ENCODE data around the gene MCM10. TPM values are rescaled to one million over a fixed set of nuclear protein-coding genes. Genes with fewer than 3 reads are reported as not detected.
A peak's percentile ranks its signal among the peaks of the same experiment; 100 is the strongest.

The MCM10 gene
- total and polyA plus RNA-seq, 7 donors: 0.14 to 3.2 (median 0.83) TPM; not detected in 2

GRCh38 chr10:13184730-13185514, 23.6 kb downstream of the MCM10 start:
- intact Hi-C loops (cut with DNase I): no loop called here
- peaks cover 0 to 16% (median 4%) of the 10 kb centered on the region in 4 donors for H3K4me1 ChIP-seq
- H3K36me3 ChIP-seq: no peaks in the 10 kb centered on the region
- 94 to 97% methylated on average over 5 of the region's 5 CpGs for WGBS, 2 donors
- H3K9me3 ChIP-seq: no peaks in the 10 kb centered on the region
- H3K27ac ChIP-seq: peak overlapping the region in 1 of 4 donors; percentile 61
- H3K4me3 ChIP-seq: no peak overlapping the region
- H3K27me3 ChIP-seq: no peaks in the 10 kb centered on the region
- peak; percentile 69 for DNase-seq
- TF ChIP-seq EP300 (IDR thresholded peaks at IDR 0.05) (no peak), CTCF (IDR thresholded peaks at IDR 0.05) (no peak), POLR2AphosphoS5 (IDR thresholded peaks at IDR 0.05) (peak in 1 of 4 donors; percentile 2)

DNA sequence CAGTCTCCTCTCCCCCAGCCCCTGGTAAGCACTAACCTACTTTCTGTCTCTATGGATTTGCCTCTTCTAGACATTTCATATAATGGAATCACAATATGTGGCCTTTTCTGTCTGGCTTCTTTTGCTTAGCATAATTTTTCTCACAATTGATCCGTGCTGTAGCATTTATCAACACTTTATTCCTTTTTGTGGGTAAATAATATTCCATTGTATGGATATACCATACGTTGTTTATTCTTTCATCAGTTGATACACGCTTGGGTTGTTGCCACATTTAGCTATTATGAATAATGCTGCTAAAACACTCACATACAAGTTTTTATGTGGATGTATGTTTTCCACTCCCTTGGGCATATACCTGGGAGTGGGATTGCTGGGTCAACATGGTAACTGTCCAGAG, 25.8 kb downstream of the MCM10 start:
- no peak for DNase-seq
- H3K27me3 ChIP-seq: no peaks in the 10 kb centered on the region
- intact Hi-C loops (cut with DNase I): no loop called here
- peaks cover 0 to 16% (median 4%) of the 10 kb centered on the region in 4 donors for H3K4me1 ChIP-seq
- no peaks in the 10 kb centered on the region for H3K36me3 ChIP-seq
- 97% methylated on average over 3 of the region's 3 CpGs for WGBS, 2 donors
- no peaks in the 10 kb centered on the region for H3K9me3 ChIP-seq
- no peak for TF ChIP-seq POLR2AphosphoS5 (IDR thresholded peaks at IDR 0.05)
- TF ChIP-seq CTCF (IDR thresholded peaks at IDR 0.05): no peak
- TF ChIP-seq EP300 (IDR thresholded peaks at IDR 0.05): no peak
- no peak for TF ChIP-seq POLR2A (IDR thresholded peaks at IDR 0.05)
- H3K4me3 ChIP-seq: no peak overlapping the region
- no peak overlapping the region for H3K27ac ChIP-seq

GRCh38 chr10:13188593-13188992, 27.2 kb downstream of the MCM10 start:
- 96 to 98% methylated on average over 10 of the region's 10 CpGs for WGBS, 2 donors

DNA sequence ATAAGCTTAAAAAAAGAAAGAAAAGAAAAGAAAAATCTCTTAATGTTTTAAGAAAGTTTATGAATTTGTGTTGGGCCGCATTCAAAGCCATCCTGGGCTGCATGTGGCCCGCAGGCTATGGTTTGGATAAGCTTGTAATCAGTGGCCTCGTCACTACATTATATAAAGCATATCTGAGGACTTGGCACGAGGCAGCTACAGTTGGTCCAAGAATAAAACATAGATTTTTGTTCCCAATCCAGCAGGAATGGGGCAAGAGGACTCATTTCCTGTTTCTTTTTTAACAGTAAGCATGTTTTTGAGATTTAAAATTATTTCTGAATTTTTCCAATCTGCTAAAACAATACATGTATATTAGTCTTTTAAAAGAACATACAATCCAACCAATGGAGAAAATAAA, 28.6 kb downstream of the MCM10 start:
- TF ChIP-seq CTCF (IDR thresholded peaks at IDR 0.05): no peak
- TF ChIP-seq EP300 (IDR thresholded peaks at IDR 0.05): no peak
- TF ChIP-seq POLR2A (IDR thresholded peaks at IDR 0.05): no peak
- TF ChIP-seq POLR2AphosphoS5 (IDR thresholded peaks at IDR 0.05): no peak
- Histone ChIP-seq H3K27me3 (no peaks in the 10 kb centered on the region), H3K27ac (no peak overlapping the region), H3K36me3 (no peaks in the 10 kb centered on the region), H3K9me3 (no peaks in the 10 kb centered on the region), H3K4me1 (peaks cover 0 to 9% (median 2%) of the 10 kb centered on the region in 4 donors), H3K4me3 (no peak overlapping the region)
- intact Hi-C loops (cut with DNase I): no loop called here
- WGBS, 2 donors: 79 to 89% methylated on average over 4 of the region's 4 CpGs
- DNase-seq: no peak

More at GRCh38 chr10:13188593-13188992, 27.2 kb downstream of the MCM10 start:
- intact Hi-C loops (cut with DNase I): no loop called here
- Histone ChIP-seq H3K4me3 (no peak overlapping the region), H3K27me3 (no peaks in the 10 kb centered on the region), H3K27ac (no peak overlapping the region), H3K4me1 (peaks cover 0 to 16% (median 4%) of the 10 kb centered on the region in 4 donors), H3K9me3 (no peaks in the 10 kb centered on the region), H3K36me3 (no peaks in the 10 kb centered on the region)
- no peak for DNase-seq
- peak in 1 of 4 donors; percentile 21 for TF ChIP-seq EP300 (IDR thresholded peaks at IDR 0.05)
- TF ChIP-seq POLR2A (IDR thresholded peaks at IDR 0.05): no peak

DNA sequence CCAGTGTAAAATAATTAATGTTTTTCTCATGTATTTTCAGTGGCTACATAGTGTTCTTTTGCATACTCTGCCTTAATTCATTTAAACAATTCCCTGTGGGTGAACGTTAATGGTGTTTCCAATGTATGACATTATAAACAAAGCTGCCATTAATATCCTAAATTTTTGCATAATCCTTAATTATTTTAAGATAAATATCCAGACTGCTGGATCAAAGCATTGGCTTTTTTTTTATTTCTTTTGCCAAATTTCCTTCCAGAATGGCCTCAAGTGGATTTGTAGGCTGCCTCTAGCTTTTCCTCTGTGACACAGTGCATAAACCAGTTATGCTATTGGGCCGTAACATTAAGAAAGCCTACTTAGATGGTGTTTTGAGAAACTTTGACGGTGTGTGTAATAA, 29.5 kb downstream of the MCM10 start:
- no peaks in the 10 kb centered on the region for H3K27me3 ChIP-seq
- no peak overlapping the region for H3K27ac ChIP-seq
- WGBS, 2 donors: 85 to 93% methylated on average over 3 of the region's 3 CpGs
- H3K4me3 ChIP-seq: no peak overlapping the region
- intact Hi-C loops (cut with DNase I): no loop called here
- TF ChIP-seq EP300 (IDR thresholded peaks at IDR 0.05) (no peak), POLR2A (IDR thresholded peaks at IDR 0.05) (no peak), CTCF (IDR thresholded peaks at IDR 0.05) (no peak), POLR2AphosphoS5 (IDR thresholded peaks at IDR 0.05) (no peak)
- H3K9me3 ChIP-seq: no peaks in the 10 kb centered on the region
- peaks cover 0 to under 1% (median 0%) of the 10 kb centered on the region in 4 donors for H3K4me1 ChIP-seq
- H3K36me3 ChIP-seq: no peaks in the 10 kb centered on the region
- no peak for DNase-seq
